Memory B cell (primary cell): Measurements from ENCODE around the gene ZNF419.
"Not testable (repeated sequence)": the region's sequence is repeated elsewhere in the genome, so short reads cannot be mapped to it uniquely, and the experiment has no call there.

Experiments used
- ATAC-seq: fragments of 150-1000 bp; cut with Tn5 transposase; 2 replicates; pipeline ENCODE4 v1.10.0; 2021; ENCODE audit warnings: low read depth, mild to moderate bottlenecking, moderate library complexity
- DNase-seq, 2 donors: peaks; one replicate each; pipeline ENCODE4 v3.0.0; 2022; ENCODE audit warnings: low spot score in 2 of 2
- H3K27ac Mint-ChIP-seq: one replicate; pipeline ENCODE4 v1.8.0; 2022; ENCODE audit warnings: mild to moderate bottlenecking, moderate library complexity, mixed read lengths
- H3K27me3 Mint-ChIP-seq: one replicate; pipeline ENCODE4 v1.8.0; 2022; ENCODE audit warnings: mixed read lengths
- H3K36me3 Mint-ChIP-seq: one replicate; pipeline ENCODE4 v1.8.0; 2022; ENCODE audit warnings: mild to moderate bottlenecking, mixed read lengths
- H3K4me1 Mint-ChIP-seq: one replicate; pipeline ENCODE4 v1.8.0; 2022; ENCODE audit warnings: mixed read lengths
- H3K4me3 Mint-ChIP-seq: one replicate; pipeline ENCODE4 v1.8.0; 2022; ENCODE audit warnings: mild to moderate bottlenecking, moderate library complexity, mixed read lengths
- H3K9me3 Mint-ChIP-seq: one replicate; pipeline ENCODE4 v1.8.0; 2022; ENCODE audit warnings: mixed read lengths

The ZNF419 gene

DNA sequence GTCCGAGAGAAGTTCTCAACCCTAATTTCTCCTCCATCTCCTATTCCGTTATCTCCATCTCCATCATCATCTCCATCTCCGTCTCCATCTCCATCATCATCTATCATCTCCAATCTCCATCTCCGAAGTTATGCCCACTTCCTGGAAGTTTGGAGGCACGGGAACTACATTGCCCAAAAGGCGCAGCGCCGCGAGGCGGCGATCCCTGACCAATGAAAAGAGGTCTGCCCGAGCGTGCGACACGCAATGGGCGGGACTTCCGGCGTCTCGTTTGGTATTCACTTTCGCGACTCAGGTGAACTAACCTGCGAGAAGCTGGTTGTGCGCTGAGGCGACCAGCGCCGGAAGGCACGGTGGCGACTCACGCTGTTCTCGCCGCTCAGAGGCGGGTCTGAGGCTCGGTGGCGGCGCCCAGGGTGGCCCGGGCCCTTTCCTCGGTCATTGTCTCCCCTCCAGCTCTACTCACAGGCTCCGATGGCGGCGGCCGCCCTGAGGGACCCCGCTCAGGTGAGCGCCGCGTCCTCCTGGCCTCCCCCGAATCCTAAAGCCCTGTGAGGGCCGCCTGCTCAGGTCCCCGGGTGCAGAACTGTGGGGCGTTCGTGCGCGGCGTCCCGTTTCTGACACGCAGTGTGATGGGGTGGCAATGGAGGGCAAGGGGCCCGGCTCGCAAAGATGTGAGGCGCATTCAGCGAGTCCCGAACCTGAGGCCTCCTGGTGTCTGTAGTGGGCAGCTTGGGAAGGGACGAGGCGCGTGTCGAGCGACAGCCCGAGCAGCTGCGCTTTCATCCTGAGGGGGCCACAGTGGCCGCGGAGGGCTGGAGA, at the start of gene ZNF419:
ZNF419 (plus strand) TSS at position 274 of the 822 bp plus-strand sequence; CDS start at position 475, 201 bp downstream.
- H3K9me3 Mint-ChIP-seq, result peaks cover 15% of the 10 kb centered on the region
- ATAC-seq, result peak; percentile 96
- not testable (repeated sequence) for H3K27me3 Mint-ChIP-seq
- H3K36me3 Mint-ChIP-seq, result peaks cover 34% of the 10 kb centered on the region
- peak within 1 kb of the TSS; percentile 78 for H3K4me3 Mint-ChIP-seq
- peaks cover 12% of the 10 kb centered on the region for H3K4me1 Mint-ChIP-seq
- DNase-seq, result peak; percentile 88 to 91
- H3K27ac Mint-ChIP-seq, result peak within 1 kb of the TSS; percentile 29

DNA sequence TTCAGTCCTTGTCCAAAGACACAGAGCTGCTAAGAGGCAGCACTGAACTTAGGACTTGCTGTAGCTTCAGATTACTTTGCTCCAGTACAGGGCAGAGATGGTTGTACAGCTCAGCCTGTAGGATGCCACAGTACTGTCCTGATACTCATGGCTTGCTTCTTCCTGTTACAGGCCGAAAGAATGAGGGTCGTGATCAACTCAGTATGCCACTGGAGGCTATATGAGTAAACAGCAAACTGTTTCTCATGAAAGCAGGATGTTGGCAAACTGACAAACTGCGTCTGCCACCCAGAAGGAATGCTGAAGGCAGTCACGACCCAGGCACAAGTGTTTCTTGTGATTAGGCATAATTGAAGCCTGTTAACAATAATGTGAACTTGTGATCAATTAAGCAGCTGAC, 49.6 kb upstream of the ZNF419 start:
- Mint-ChIP-seq H3K4me1 (peaks cover 37% of the 10 kb centered on the region), H3K36me3 (peaks cover 26% of the 10 kb centered on the region), H3K4me3 (no peak overlapping the region), H3K27me3 (no peaks in the 10 kb centered on the region), H3K9me3 (peaks cover 7% of the 10 kb centered on the region), H3K27ac (no peak overlapping the region)
- ATAC-seq (no peak), DNase-seq (no peak)

DNA sequence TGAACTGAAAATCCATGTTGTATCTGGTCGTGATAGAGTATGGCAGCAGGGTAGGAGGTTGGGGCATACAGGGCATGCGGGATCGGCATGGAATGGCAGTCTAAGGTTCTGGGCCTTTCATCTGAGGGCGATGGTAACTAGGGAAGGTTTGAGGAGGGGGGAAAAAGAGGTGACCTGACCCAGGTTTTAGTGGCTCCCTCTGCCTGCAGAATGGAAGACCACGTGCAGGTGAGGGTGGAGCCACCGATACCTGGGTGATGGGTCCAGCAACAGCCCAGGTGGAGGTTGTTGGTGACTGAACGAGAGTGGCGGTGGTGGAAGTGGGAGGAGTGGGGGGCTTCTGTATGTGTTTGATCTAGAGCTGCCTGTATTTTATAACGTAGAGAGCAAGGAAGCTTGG, 48.6 kb upstream of the ZNF419 start:
- Mint-ChIP-seq H3K36me3 (peaks cover 35% of the 10 kb centered on the region), H3K9me3 (peaks cover 9% of the 10 kb centered on the region), H3K4me3 (no peak overlapping the region), H3K27me3 (no peaks in the 10 kb centered on the region), H3K4me1 (peaks cover 42% of the 10 kb centered on the region), H3K27ac (no peak overlapping the region)
- DNase-seq (no peak), ATAC-seq (no peak)

DNA sequence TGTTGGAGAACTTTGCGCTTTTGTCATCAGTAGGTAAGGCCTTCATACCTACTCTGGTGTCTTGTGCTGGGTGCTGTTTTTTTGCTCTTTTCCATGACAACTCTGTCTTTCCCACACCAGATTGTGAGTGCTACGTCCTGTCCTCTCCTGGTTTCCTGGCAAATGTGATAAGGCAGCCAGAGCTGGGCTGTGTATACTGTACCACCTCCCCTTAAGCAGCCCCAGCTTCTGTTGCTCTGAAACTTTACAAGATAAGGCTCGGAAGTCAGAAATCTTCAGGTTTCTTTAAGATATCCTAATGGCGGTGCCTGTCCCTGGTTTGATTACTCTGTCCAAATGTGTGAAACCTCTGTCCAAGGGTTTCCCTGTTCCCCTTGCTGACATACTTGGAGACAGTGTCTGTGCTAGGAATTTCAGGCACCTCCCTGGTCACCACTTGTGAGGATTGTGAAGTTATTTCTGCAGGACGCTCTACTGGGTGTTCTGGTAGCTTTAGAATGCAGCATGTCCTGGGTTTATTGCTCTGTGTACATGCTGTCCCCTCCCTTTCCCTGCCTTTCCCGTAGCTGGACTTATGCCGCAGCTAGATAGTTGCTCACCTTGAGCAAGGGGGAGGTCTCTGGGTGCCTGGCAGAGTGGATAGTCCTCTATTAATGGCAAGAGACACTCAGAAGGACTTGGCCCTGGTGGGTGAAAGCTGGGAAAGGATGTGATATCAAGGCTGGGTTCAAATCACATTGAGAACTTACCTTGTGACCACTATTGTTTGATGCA, 45.4 kb upstream of the ZNF419 start:
- peak overlapping the region; percentile 48 for H3K27ac Mint-ChIP-seq
- H3K9me3 Mint-ChIP-seq, result peaks cover 13% of the 10 kb centered on the region
- peaks cover 26% of the 10 kb centered on the region for H3K4me1 Mint-ChIP-seq
- H3K36me3 Mint-ChIP-seq, result peaks cover 51% of the 10 kb centered on the region
- H3K4me3 Mint-ChIP-seq, result no peak overlapping the region
- ATAC-seq (no peak), DNase-seq (no peak)
- H3K27me3 Mint-ChIP-seq, result no peaks in the 10 kb centered on the region

DNA sequence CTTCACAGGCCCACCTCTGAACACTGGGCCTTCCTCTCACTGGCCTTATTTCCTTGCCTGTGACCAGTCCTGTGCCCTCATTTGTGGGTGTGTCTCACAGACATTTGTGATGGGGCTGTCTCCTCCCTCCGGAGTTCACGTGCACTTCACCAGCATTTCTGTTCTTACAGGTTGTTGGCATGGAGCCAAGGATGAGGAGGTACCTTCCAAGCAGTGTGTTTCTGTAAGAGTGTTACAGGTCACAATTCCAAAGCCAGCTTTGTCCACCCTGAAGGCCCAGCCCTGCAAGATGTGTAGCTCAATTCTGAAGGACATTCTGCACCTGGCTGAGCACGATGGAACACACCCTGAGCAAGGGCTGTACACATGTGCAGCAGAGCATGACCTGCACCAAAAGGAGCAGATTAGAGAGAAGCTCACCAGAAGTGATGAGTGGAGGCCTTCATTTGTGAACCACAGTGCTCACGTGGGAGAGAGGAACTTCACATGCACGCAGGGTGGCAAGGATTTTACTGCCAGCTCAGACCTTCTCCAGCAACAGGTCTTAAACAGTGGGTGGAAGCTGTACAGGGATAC, 44.3 kb upstream of the ZNF419 start:
- ATAC-seq (peak; percentile 71), DNase-seq (no peak)
- no peaks in the 10 kb centered on the region for H3K27me3 Mint-ChIP-seq
- peaks cover 51% of the 10 kb centered on the region for H3K36me3 Mint-ChIP-seq
- H3K9me3 Mint-ChIP-seq, result peaks cover 13% of the 10 kb centered on the region
- peaks cover 26% of the 10 kb centered on the region for H3K4me1 Mint-ChIP-seq
- H3K4me3 Mint-ChIP-seq, result no peak overlapping the region
- peak overlapping the region; percentile 48 for H3K27ac Mint-ChIP-seq

DNA sequence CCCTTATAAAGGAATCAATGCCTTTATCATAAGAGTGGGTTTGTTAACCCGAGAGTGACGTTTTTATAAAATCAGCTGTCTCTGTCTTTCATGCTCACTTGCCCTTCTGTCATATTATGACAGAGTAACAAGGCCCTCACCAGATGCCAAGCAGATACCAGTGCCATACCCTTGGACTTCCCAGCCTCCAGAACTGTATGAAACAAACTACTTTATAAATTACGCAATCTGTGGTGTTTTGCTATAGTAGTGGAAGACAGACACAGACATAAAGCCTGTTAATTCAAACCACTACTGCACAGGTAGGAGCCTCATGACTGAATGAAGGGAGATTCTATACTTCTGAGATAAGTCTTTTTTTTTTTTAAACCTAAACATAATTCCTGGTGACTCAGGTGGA, 35.2 kb upstream of the ZNF419 start:
- Mint-ChIP-seq H3K27me3 (no peaks in the 10 kb centered on the region), H3K4me3 (no peak overlapping the region), H3K9me3 (peaks cover 8% of the 10 kb centered on the region), H3K4me1 (no peaks in the 10 kb centered on the region), H3K27ac (no peak overlapping the region), H3K36me3 (peaks cover 25% of the 10 kb centered on the region)
- DNase-seq (no peak), ATAC-seq (no peak)

- no peak overlapping the region for H3K27ac Mint-ChIP-seq
- no peak overlapping the region for H3K4me3 Mint-ChIP-seq
- H3K9me3 Mint-ChIP-seq, result peaks cover 17% of the 10 kb centered on the region
- no peaks in the 10 kb centered on the region for H3K27me3 Mint-ChIP-seq
- DNase-seq (no peak), ATAC-seq (no peak)
- H3K36me3 Mint-ChIP-seq, result peaks cover 27% of the 10 kb centered on the region
- H3K4me1 Mint-ChIP-seq, result peaks cover 2% of the 10 kb centered on the region
These were observed 21.7 kb upstream of the ZNF419 start for GRCh38 chr19:57465680-57466381.

GRCh38 chr19:57466489-57466888, 21.1 kb upstream of the ZNF419 start:
- peaks cover 21% of the 10 kb centered on the region for H3K9me3 Mint-ChIP-seq
- H3K4me1 Mint-ChIP-seq, result peaks cover 2% of the 10 kb centered on the region
- no peak overlapping the region for H3K27ac Mint-ChIP-seq
- ATAC-seq (no peak), DNase-seq (no peak)
- H3K27me3 Mint-ChIP-seq, result no peaks in the 10 kb centered on the region
- peaks cover 31% of the 10 kb centered on the region for H3K36me3 Mint-ChIP-seq
- H3K4me3 Mint-ChIP-seq, result no peak overlapping the region

DNA sequence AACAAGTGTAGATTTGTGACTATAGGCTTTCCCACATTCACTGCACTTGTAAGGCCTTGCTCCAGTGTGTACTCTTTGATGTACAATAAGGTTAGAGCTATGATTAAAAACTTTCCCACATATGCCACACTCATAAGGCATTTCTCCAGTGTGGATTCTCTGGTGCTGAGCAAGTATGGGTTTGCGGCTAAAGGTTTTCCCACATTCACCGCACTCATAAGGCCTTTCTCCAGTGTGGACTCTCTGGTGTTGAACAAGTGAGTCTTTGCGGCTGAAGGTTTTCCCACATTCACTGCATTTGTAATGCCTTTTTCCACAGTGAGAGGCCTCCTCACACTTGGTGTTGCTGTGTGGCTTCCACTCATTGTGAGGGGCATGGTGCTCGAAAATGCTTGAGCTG, 13.9 kb upstream of the ZNF419 start:
- peaks cover 25% of the 10 kb centered on the region for H3K4me1 Mint-ChIP-seq
- no peak overlapping the region for H3K27ac Mint-ChIP-seq
- peaks cover 27% of the 10 kb centered on the region for H3K9me3 Mint-ChIP-seq
- no peak for DNase-seq
- ATAC-seq, result no peak
- peaks cover 64% of the 10 kb centered on the region for H3K36me3 Mint-ChIP-seq
- H3K4me3 Mint-ChIP-seq, result no peak overlapping the region
- no peaks in the 10 kb centered on the region for H3K27me3 Mint-ChIP-seq

DNA sequence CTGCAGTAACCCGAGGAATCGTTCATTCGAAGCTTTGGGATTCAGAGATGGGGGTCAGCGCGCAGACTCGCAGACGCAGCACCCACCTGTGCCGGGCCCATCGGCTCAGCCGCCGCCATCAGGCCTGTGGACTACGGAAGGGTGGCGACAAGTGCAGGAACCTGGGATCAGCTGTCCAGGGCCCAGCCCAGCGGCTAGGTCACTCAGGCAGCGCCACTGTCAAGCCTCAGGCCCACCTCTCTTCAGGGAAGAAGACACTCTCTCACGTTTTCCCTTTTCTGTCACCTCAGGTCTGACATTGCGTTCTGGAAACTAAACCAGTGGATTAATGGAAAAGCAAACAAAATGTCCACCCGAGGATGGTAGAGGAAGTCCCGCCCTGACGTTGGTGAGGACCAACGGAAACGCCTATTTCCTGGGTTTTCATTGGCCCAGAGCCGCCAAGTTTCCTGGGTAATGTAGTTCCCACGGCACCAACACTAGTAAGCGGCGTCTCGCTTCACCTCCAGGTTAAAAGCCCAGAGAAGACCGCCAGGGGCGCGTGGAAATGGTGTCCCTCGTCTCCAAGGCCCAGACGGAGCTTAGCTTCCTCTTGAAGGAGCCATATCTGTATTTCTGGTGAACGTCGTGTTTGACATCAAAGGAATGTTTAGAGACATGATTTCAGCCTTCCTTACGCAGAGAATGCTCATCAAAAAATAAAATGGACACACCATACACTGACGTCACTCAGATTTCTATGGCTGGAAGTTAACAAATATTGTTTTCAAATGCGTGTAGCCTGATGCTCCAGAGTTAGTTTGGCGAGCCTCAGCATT, 10.2 kb upstream of the ZNF419 start, which contains the start of gene ZNF772:
ZNF772 (minus strand) TSS at position 376 of the 818 bp plus-strand sequence; CDS start at position 119, 257 bp downstream.
- H3K36me3 Mint-ChIP-seq, result peaks cover 45% of the 10 kb centered on the region
- peaks cover 25% of the 10 kb centered on the region for H3K4me1 Mint-ChIP-seq
- peak within 1 kb of the TSS; percentile 98 for H3K27ac Mint-ChIP-seq
- DNase-seq (peak; percentile 79 to 91), ATAC-seq (peak; percentile 99)
- H3K4me3 Mint-ChIP-seq, result peak within 1 kb of the TSS; percentile 98
- peaks cover 20% of the 10 kb centered on the region for H3K9me3 Mint-ChIP-seq
- no peaks in the 10 kb centered on the region for H3K27me3 Mint-ChIP-seq

DNA sequence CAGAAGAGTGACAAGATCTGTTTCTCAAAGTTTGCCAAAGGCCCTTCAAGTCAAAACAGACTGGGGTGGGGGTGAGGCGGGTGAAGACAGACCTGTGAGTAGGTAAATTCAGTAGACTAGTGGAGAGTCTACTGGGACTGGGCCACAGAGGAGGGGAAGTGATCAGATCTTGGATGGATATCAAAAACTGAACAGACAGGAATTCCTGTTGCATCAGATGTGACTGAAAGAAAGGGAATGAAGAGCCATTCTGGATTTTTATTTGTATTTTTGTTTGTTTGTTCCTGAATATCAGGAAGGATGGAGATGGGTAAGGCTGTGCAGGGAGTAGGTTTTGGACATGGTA, 722 bp downstream of the ZNF419 start:
- not testable (repeated sequence) for ATAC-seq, H3K27me3 Mint-ChIP-seq, DNase-seq
- Mint-ChIP-seq H3K4me1 (peaks cover 12% of the 10 kb centered on the region), H3K36me3 (peaks cover 40% of the 10 kb centered on the region), H3K9me3 (peaks cover 19% of the 10 kb centered on the region), H3K27ac (peak overlapping the region; percentile 29), H3K4me3 (peak overlapping the region; percentile 67)

GRCh38 chr19:57499332-57499679, 11.8 kb downstream of the ZNF419 start:
- ATAC-seq, H3K27me3 Mint-ChIP-seq, DNase-seq: not testable (repeated sequence)
- Mint-ChIP-seq H3K27ac (peak overlapping the region; percentile 88), H3K36me3 (peaks cover 39% of the 10 kb centered on the region), H3K4me1 (peaks cover 27% of the 10 kb centered on the region), H3K9me3 (peaks cover 18% of the 10 kb centered on the region), H3K4me3 (peak overlapping the region; percentile 67)
